GM10248 (cell line): Measurements from ENCODE around the gene OR6F1.
"Not testable (repeated sequence)": the region's sequence is repeated elsewhere in the genome, so short reads cannot be mapped to it uniquely, and the experiment has no call there.

Source experiments
- CTCF ChIA-PET: fragments of 300-600 bp; sonication (Branson Sonifier 250); formaldehyde crosslinking; extraction: SDS; loops from one replicate; lab custom pipeline; 2021; ENCODE audit warnings: antibody characterized with exemption; lab: Yijun Ruan, JAX
- POLR2A ChIA-PET: fragments of 350-650 bp; sonication (Branson Sonifier 250); formaldehyde crosslinking; extraction: SDS; loops from one replicate; lab custom pipeline; 2020; ENCODE audit warnings: antibody characterized with exemption; lab: Yijun Ruan, JAX
- DNase-seq: peaks from one replicate; pipeline ENCODE4 v3.0.0; 2012; ENCODE audit errors: extremely low spot score
- TF ChIP-seq, protein P1 (sequence below): IDR thresholded peaks from 2 replicates; pipeline ENCODE4 v1.5.1; 2012; ENCODE audit warnings: mild to moderate bottlenecking, low read depth; ENCODE audit errors: extremely low read depth, missing control alignments, control extremely low read depth

OR6F1 gene

DNA sequence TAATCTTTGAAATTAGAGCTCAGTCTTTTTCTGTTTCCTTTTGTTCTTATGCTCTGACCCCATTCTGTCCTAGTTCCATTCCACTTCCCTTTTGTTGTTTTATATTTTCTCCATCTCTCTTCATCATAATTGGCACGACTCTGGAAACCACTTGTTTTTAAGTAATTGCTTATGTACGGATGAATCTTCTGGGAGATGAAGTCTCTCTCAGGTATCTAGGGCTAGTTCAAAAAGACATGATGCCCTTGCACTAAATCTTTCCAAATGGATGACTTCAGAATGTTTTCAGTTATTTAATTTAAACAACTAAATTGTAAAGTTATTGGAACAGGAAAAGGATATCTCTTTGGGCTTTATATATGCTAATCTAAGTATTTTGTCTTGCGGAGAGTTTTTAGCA lies at the start of gene OR6F1:
Gene OR6F1 (minus strand): TSS at position 101 of the 400 bp plus-strand sequence. CDS start 3,891 bp downstream, outside the sequence.
- DNase-seq = no peak
- ChIA-PET CTCF (no interaction called here), POLR2A (no interaction called here)
- TF ChIP-seq, protein P1, sequence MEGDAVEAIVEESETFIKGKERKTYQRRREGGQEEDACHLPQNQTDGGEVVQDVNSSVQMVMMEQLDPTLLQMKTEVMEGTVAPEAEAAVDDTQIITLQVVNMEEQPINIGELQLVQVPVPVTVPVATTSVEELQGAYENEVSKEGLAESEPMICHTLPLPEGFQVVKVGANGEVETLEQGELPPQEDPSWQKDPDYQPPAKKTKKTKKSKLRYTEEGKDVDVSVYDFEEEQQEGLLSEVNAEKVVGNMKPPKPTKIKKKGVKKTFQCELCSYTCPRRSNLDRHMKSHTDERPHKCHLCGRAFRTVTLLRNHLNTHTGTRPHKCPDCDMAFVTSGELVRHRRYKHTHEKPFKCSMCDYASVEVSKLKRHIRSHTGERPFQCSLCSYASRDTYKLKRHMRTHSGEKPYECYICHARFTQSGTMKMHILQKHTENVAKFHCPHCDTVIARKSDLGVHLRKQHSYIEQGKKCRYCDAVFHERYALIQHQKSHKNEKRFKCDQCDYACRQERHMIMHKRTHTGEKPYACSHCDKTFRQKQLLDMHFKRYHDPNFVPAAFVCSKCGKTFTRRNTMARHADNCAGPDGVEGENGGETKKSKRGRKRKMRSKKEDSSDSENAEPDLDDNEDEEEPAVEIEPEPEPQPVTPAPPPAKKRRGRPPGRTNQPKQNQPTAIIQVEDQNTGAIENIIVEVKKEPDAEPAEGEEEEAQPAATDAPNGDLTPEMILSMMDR = no peak

DNA sequence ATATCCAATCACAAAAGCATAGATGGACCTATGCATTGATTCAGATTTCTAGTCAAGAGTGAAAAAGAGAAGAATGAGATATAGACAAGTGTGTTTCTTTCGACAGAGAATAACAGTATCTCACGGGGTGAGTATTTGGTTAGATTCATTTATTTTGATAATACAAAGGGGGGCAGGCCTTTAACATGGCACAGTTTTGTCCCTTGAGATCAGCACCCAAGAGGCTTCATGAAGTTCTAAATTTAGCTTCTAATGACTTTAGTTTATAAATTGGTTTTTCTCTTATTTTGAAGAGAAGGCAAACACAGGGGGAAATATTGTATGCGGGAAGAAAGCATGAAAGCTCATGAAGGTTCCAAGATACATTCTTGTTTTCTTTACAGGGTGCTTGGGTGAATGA lies 44.0 kb upstream of the OR6F1 start, which contains the start of gene OR1C1:
Gene OR1C1 (minus strand): TSS at position 101 of the 400 bp plus-strand sequence. CDS start 2,150 bp downstream, outside the sequence.
- ChIA-PET POLR2A (no interaction called here), CTCF (no interaction called here)
- TF ChIP-seq, protein P1 = no peak
- no peak for DNase-seq

DNA sequence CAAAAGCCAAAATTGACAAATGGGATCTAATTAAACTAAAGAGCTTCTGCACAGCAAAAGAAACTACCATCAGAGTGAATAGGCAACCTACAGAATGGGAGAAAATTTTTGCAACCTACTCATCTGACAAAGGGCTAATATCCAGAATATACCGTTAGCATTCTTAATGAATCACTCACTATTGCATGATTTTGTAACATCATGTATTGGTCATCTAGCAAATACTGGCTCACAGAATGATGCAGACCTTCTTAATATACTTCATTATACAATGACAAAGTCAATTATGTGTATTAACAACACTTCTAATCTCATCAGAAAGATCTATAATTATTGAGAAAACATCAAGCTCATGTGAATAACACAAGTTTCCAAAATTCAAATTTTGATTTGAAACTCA lies 37.9 kb upstream of the OR6F1 start:
- DNase-seq, CTCF ChIA-PET, POLR2A ChIA-PET: not testable (repeated sequence)

DNA sequence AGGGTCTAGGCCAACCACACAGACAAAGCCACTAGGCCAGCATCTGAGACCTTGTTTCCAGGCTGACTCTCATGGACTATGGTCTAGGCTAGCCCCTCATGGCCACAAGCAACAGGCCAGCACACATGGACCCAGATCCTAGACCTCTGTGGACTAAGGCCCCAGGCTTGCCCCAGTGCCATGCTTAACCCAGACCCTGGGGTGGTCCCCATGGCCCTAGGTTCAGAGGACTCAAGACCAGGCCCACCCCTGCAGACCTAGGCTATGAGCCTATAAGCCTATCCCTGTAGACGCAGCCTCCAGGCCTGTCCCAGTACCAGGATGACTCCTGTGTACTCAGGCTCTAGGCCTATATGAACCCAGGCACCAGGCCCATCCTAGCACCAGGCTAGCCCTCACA lies 33.4 kb upstream of the OR6F1 start:
- ChIA-PET CTCF (no interaction called here), POLR2A (no interaction called here)
- TF ChIP-seq, protein P1 = no peak
- DNase-seq = no peak

DNA sequence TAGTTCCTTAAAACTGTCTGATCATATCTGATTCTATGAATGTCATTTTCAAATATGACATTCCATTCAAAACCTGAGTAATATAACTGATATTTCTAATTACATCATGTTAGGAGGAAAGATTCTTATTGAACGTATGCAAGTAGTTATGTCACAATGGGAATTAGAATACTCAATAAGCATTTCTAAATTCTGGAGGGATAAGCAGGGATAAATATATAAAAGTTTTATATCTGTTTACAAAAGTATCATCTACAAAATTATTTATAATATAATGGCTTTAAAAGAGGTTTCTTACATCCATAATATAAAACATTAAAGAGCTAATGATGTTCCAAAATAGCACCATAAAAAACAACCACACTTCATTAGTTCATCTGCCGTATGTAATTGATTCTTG lies 31.6 kb upstream of the OR6F1 start, which contains the start of gene OR14A2:
Gene OR14A2 (minus strand): TSS at position 101 of the 400 bp plus-strand sequence.
- no peak for DNase-seq

DNA sequence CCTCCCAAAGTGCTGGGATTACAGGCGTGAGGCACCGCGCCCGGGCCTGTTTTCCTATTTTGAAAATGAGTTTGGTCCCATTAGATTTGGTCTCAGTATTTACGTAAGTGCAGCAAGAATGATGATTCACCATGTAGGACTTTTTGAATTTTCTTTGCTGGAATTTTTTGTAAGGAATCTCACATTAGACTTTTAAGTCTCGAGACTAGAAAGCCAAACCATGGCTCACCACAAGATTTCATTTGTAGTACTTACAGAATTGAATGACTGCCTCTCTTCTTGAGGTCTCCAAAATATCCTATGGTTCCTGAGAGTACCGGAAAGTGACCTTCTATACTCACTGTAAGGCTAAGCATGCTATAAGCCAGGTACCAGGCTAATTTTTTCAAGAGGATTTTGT lies 31.2 kb upstream of the OR6F1 start:
- TF ChIP-seq, protein P1 = no peak
- no peak for DNase-seq
- POLR2A ChIA-PET = no interaction called here
- CTCF ChIA-PET = no interaction called here

More for the DNA sequence above, 31.6 kb upstream of the OR6F1 start, which contains the start of gene OR14A2:
- TF ChIP-seq, protein P1 = no peak
- POLR2A ChIA-PET = no interaction called here
- CTCF ChIA-PET = no interaction called here

DNA sequence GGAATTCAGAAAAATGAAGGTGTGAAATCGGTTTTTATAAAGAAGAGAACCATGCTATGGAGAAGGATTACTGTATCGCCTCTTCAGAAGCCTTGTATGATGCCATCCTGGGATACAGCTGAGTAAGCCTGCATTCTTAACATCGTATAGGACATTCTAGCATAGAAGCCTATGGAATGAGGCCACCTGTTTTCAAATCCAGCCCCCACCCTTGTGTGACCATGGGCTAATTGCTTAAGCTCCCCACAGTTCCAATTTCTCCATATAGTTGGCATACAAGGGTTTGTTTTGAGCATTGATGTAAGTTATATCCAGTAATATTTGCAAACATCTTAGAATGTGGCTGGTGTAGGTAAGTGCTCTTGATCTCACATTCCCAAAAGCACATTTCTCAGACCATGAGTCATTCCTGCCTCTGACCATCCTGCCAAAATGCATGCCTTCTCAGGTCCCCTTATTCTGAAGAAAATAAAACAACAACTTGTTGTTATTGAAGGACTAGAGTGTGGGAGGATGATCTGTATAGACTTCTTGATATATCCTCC lies 30.0 kb upstream of the OR6F1 start:
- no peak for DNase-seq
- TF ChIP-seq, protein P1 = no peak
- CTCF ChIA-PET = no interaction called here

DNA sequence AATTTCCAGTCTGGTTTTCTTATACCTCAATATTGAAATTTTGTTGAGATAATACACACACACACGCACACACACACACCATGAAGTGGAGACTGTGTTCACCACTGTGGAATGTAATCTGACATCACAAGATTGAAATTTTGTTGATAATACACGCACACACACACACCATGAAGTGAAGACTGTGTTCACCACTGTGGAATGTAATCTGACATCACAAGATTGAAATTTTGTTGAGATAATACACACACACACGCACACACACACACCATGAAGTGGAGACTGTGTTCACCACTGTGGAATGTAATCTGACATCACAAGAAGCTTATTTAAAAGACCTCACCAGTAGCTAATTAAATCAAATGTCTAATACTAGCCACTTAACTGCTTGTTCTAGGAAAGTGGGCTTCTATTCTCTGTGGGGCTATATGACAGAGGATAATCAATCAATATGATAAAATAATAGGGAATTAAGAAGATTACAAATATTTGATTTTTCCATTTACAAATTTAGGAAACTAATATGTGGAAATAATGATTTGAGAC lies 25.8 kb upstream of the OR6F1 start:
- CTCF ChIA-PET, DNase-seq, POLR2A ChIA-PET: not testable (repeated sequence)

More for the DNA sequence above, 30.0 kb upstream of the OR6F1 start:
- POLR2A ChIA-PET = no interaction called here
